ENCODE results near the gene NDRG2.
"Not testable (repeated sequence)": the region's sequence is repeated elsewhere in the genome, so short reads cannot be mapped to it uniquely, and the experiment has no call there.

NDRG2 gene

DNA sequence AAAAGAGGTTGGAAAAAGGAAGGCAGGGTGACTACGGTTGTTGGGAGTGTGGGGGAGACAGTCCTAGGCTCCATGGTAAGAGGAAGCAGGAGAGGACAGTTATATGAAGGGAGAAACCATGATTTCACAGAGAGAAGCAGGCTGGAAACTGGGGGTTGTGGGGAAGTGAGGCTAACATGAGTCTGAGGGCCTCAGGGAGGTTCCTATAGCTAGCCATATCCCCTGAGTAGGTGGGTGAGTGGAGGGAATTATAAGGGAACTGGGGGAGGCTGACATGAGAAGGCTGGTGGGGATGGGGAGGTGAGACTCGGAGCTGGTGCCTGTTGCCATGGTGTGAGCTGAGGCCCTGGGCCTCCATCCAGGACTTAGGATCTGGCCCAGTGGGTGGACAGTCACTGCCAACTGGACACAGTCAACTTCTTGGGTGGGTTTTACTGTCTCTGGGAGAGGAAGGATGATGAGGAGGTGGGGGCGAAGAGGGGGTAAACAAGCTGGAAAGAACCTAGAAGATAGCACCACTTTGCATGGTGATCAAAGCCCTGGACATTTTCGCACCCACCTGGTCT, 8.4 kb upstream of the NDRG2 start:
- DNase-seq (ENCODE audit: low spot score) = no peak

DNA sequence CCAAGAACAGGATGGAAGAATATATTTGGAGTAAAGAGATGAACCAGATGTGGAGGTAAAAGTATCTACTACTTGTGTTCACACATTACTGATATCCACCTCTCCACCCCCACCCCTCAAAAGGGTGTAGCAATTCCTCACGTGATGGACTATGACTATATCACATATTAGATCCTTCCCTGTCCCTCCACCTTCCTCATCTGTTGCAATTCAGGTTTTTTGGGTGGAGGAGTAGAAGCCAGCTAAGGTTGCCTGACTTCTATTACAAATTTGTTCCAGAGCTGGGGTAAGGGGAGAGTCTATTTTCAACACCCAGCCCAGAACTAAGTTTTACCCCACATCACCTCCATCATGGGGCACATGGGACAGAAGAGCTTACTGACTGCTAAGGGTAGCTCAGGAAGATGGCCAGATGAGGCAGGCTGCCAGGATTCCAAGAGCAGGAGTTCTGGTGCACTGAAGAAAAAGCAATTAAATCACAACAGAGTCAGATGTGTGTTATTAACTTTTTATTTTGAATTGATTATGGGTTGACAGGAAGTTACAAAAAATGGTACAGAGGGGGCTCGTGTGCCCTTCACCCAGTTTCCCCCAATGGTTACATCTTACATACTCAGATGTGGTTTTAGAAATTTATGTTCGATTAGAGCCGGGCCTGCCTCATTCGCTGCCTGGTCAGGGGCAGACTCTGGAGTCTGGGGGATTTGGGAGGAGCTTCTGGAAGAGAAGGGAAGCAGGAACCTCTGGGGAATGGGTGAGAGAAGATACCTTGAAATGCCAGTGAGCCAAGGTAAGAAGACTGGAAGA, 7.7 kb upstream of the NDRG2 start:
- no peak for DNase-seq (ENCODE audit: low spot score)

DNA sequence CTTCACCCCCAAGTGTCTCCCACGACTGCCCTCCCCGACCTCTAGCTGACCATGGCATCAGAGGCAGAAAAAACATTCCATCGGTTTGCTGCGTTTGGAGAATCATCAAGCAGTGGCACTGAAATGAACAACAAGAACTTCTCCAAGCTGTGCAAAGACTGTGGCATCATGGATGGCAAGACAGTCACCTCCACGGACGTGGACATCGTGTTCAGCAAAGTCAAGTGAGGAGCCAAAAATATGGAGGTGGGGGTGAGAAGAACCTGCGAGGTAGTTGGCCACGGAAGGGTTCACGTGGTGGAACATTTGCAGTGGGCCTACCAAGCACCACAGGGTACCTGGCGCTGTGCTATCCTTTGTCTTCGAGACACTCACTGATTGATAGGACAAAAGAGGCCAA, 5.7 kb upstream of the NDRG2 start:
- no peak for DNase-seq (ENCODE audit: low spot score)

- no peak for DNase-seq (ENCODE audit: low spot score)
Observed at GRCh38 chr14:21029917-21030316, 5.1 kb upstream of the NDRG2 start, which contains the start of gene TPPP2. Gene TPPP2 (plus strand): TSS chr14:21030217. CDS start chr14:21030582, 365 bp downstream.

GRCh38 chr14:21026988-21027315, 2.1 kb upstream of the NDRG2 start:
- DNase-seq (ENCODE audit: low spot score) = no peak

- DNase-seq (ENCODE audit: low spot score) = no peak
Observed at GRCh38 chr14:21026274-21026987, 1.6 kb upstream of the NDRG2 start.

- no peak for DNase-seq (ENCODE audit: low spot score)
Observed at GRCh38 chr14:21025371-21026273, 761 bp upstream of the NDRG2 start.

- no peak for DNase-seq (ENCODE audit: low spot score)
Observed at GRCh38 chr14:21023817-21024584, 860 bp downstream of the NDRG2 start.

DNA sequence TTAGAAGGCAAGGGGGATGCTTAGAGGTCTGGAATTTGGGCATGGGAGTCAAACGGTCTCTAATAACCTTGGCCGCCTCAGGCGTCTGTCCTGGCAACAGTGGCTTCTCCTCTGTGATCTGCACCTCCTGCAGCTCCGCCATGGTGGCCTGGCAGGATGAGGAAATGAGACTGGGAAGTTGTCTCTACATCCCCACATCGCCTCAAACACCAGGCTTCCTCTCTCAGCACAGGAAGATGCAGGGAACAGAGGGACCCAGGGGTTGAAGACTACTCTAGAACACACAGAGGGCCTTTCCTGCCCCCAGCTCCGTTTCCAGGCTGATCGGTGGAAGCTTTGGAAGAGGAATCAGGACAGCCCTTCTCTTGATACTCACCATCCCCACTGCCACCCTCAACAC, 1.7 kb downstream of the NDRG2 start:
- DNase-seq (ENCODE audit: low spot score) = no peak

DNA sequence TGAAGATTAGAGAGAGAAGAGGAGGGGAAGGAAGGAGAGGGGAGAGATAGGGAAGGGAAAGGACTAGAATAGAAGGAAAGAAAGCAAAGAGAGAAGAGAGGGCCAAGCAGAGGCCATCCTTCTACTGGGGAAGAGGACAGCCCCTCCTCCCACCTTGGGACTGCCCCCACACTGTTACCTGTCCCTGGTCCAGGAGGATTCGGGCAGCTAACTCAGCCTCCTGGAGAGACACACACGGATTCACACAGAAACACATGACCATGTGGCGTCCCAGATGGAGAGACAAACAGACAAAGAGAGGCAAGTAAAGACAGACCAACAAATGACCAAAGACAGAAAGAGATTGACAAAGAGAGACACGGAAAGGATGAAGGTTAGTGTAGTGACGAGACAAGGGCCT, 2.2 kb downstream of the NDRG2 start:
- no peak for DNase-seq (ENCODE audit: low spot score)

GRCh38 chr14:21020977-21021545, 3.8 kb downstream of the NDRG2 start:
- DNase-seq (ENCODE audit: low spot score) = no peak

DNA sequence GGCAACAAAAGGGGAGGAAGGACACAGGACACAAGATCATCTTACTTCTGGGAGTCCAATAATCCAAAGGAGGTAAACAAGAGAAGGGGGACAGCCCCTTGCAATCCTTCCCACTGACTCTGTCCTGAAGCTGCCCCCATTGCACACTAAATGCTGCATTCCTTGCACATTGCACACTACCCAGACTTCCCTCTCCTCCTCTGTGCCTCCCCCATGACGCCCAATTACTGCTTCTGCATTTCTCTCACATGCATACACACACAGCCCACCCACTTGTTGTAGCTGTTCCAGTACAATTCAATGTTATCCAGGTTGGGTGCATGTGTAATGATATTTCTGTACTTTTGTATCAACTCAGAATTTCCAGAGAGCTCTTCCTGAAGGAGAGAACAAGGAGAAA, 5.5 kb downstream of the NDRG2 start:
- DNase-seq (ENCODE audit: low spot score) = no peak

DNA sequence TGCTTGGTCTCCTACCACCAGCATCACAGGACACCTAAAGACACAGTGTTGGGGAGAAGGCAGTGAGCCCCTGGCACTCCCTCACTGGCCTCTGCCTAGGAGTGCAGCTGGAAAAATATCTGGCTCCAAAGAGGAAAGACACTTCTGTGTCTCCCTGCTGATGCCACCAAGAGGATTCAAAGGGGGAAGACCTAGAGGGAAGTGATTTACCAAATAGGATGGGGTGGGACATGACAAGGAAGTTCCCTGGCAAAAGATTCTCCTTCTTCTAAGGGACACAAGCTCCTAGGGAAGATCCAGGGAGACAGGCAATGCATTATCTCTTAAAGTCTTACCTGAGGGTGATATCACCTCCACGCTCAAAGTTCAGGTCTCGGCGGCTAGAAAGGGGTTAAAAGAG, 6.1 kb downstream of the NDRG2 start:
- no peak for DNase-seq (ENCODE audit: low spot score)

DNA sequence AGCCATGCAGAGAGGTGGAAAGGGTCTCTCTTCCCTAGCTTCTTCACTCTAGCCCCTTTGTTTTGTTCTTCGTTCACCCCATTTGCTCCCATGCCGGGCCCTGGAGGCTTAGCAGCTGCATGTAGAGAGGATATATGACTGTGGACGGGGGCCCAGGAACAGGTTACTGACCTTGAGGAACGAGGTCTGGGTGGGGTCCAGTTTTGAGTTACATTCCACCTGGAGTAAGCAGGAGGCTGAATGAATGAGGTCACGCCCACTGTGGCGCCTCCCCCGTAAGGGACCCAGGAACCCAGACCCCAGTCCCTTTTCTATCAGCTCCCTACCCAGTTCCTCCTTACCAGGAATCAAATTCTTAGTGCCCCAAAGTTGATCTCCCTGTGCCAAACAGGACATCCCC, 6.6 kb downstream of the NDRG2 start:
- no peak for DNase-seq (ENCODE audit: low spot score)

GRCh38 chr14:21017528-21018245, 7.2 kb downstream of the NDRG2 start:
- no peak for DNase-seq (ENCODE audit: low spot score)

- no peak for DNase-seq (ENCODE audit: low spot score)
Observed at GRCh38 chr14:21016413-21017190, 8.3 kb downstream of the NDRG2 start.

GRCh38 chr14:21015312-21015711, 9.5 kb downstream of the NDRG2 start:
- DNase-seq (ENCODE audit: low spot score) = no peak

GRCh38 chr14:21014761-21015190, 10.1 kb downstream of the NDRG2 start:
- peak; percentile 73 for DNase-seq (ENCODE audit: low spot score)

DNA sequence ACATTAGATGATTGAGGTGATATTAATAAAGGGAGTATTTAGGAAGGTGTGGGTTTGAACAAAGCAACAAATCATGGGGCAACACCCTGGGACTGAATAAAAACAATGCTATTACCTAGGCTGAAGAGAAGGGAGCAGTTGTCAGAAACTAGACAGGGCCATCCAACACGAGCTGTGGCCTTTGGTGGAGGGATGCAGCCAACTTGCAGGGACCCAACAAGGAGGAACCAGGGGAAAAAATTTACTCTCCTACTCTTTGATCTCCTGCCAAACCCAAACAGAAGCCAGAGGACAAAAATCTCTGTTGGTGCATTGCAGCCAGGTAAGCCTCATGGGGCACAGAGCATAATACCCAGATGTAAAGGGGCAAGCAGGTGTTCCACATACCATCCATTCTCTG, 13.7 kb downstream of the NDRG2 start:
- no peak for DNase-seq (ENCODE audit: low spot score)

GRCh38 chr14:21009721-21010120, 15.1 kb downstream of the NDRG2 start:
- DNase-seq (ENCODE audit: low spot score) = not testable (repeated sequence)
